Liver (tissue), 9 donors: ENCODE measurements around the gene LRMDA. TPM values are rescaled to one million over a fixed set of nuclear protein-coding genes. Genes with fewer than 3 reads are reported as not detected.

ENCODE experiments used
- DNase-seq: peaks from one replicate; pipeline ENCODE4 v3.0.0-alpha.2; 2017; ENCODE audit warnings: low spot score
- H3K27ac ChIP-seq, 2 donors: one replicate each; pipeline ENCODE4 v1.7.0; 2013; ENCODE audit warnings: inconsistent platforms in 2 of 2, low read length in 2 of 2, control low read depth in 1 of 2, low read depth in 1 of 2, mild to moderate bottlenecking in 1 of 2
- H3K27me3 ChIP-seq, 4 donors: one replicate each; pipeline versions ENCODE4 v1.6.1 to v1.7.0; 2013; ENCODE audit warnings: low read length in 3 of 4, inconsistent platforms in 1 of 4, mild to moderate bottlenecking in 1 of 4, moderate library complexity in 1 of 4; ENCODE audit not compliant: control insufficient read depth in 4 of 4, insufficient read depth in 4 of 4
- H3K36me3 ChIP-seq, 4 donors: one replicate each; pipeline versions ENCODE4 v1.6.1 to v1.7.0; 2013; ENCODE audit warnings: low read length in 3 of 4, mild to moderate bottlenecking in 3 of 4, low read depth in 1 of 4, moderate library complexity in 1 of 4; ENCODE audit not compliant: control insufficient read depth in 4 of 4, insufficient read depth in 3 of 4
- H3K4me1 ChIP-seq, 4 donors: one replicate each; pipeline versions ENCODE4 v1.6.1 to v1.7.0; 2013; ENCODE audit warnings: low read length in 3 of 4, mild to moderate bottlenecking in 3 of 4, moderate library complexity in 1 of 4; ENCODE audit not compliant: control insufficient read depth in 4 of 4, insufficient read depth in 4 of 4
- H3K4me3 ChIP-seq, 3 donors: one replicate each; pipeline versions ENCODE4 v1.6.1 to v1.7.0; 2013; ENCODE audit warnings: low read length in 3 of 3, control low read depth in 1 of 3, low read depth in 1 of 3, mild to moderate bottlenecking in 1 of 3
- H3K9ac ChIP-seq, 2 donors: one replicate each; pipeline ENCODE4 v1.7.0; 2013; ENCODE audit warnings: low read length in 2 of 2, mild to moderate bottlenecking in 2 of 2, moderate library complexity in 2 of 2, control low read depth in 1 of 2, low read depth in 1 of 2
- H3K9me3 ChIP-seq, 4 donors: one replicate each; pipeline versions ENCODE4 v1.6.1 to v1.7.0; 2013; ENCODE audit warnings: low read length in 3 of 4; ENCODE audit not compliant: control insufficient read depth in 4 of 4
- EGR1 ChIP-seq, 2 donors: IDR thresholded peaks; 2 replicates each; pipeline ENCODE4 v1.6.1; 2016 to 2018; ENCODE audit warnings: antibody characterized with exemption in 2 of 2, low read depth in 2 of 2
- FOXA1 ChIP-seq: IDR thresholded peaks from 2 replicates; pipeline ENCODE4 v1.6.1; 2016; ENCODE audit warnings: antibody characterized with exemption
- FOXA2 ChIP-seq: IDR thresholded peaks from 2 replicates; pipeline ENCODE4 v1.6.1; 2016; ENCODE audit warnings: antibody characterized with exemption
- GABPA ChIP-seq, 2 donors: IDR thresholded peaks in 1 of 2; conservative IDR thresholded peaks in 1 of 2; 2 replicates each; pipeline ENCODE4 v1.6.1; 2016; ENCODE audit warnings: antibody characterized with exemption in 2 of 2, mild to moderate bottlenecking in 1 of 2, moderate library complexity in 1 of 2
- HNF4A ChIP-seq, 2 donors: conservative IDR thresholded peaks; 2 replicates each; pipeline ENCODE4 v1.6.1; 2016; ENCODE audit warnings: antibody characterized with exemption in 2 of 2, mild to moderate bottlenecking in 2 of 2
- HNF4G ChIP-seq: IDR thresholded peaks from 2 replicates; pipeline ENCODE4 v1.6.1; 2016; ENCODE audit warnings: antibody characterized with exemption
- JUND ChIP-seq, 2 donors: IDR thresholded peaks; 2 replicates each; pipeline ENCODE4 v1.6.1; 2016; ENCODE audit warnings: antibody characterized with exemption in 2 of 2
- NR2F2 ChIP-seq: IDR thresholded peaks from 2 replicates; pipeline ENCODE4 v1.6.1; 2016; ENCODE audit warnings: antibody characterized with exemption
- RAD21 ChIP-seq, 2 donors: IDR thresholded peaks; 2 replicates each; pipeline ENCODE4 v1.6.1; 2016; ENCODE audit warnings: antibody characterized with exemption in 2 of 2, mild to moderate bottlenecking in 2 of 2
- RXRA ChIP-seq, 2 donors: IDR thresholded peaks; 2 replicates each; pipeline ENCODE4 v1.6.1; 2017 to 2018; ENCODE audit warnings: antibody characterized with exemption in 2 of 2, mild to moderate bottlenecking in 1 of 2
- SP1 ChIP-seq: IDR thresholded peaks from 2 replicates; pipeline ENCODE4 v1.6.1; 2018; ENCODE audit warnings: antibody characterized with exemption, mild to moderate bottlenecking
- YY1 ChIP-seq: IDR thresholded peaks from 2 replicates; pipeline ENCODE4 v1.6.1; 2016; ENCODE audit warnings: antibody characterized with exemption, mild to moderate bottlenecking
- WGBS: extraction: QIAGEN DNeasy Blood & Tissue Kit; methylation state at CpG from one replicate; pipeline ENCODE4 v1.1.7; 2013; 5-methylcytosine and 5-hydroxymethylcytosine counted together
- polyA plus RNA-seq, 2 donors: library from polyadenylated mRNA; stranded (reverse) in 1 of 2; unstranded in 1 of 2; fragments of 200-250 nt in 1 of 2; fragments of >200 nt in 1 of 2; fragmentation: Nextera tagmentation in 1 of 2; extraction: Ambion mirVana in 1 of 2; gene quantifications; one replicate each; pipeline versions ENCODE4 v1.2.1 to v1.2.3, GENCODE V29; 2013 to 2015
- total RNA-seq, 2 donors: library from RNA; depleted of rRNA; stranded (reverse); fragments of >200 nt; gene quantifications; one replicate each; pipeline ENCODE4 v1.2.3, GENCODE V29; 2014
- TF ChIP-seq, protein P1 (sequence below): IDR thresholded peaks from 2 replicates; pipeline ENCODE4 v1.6.1; 2016; ENCODE audit warnings: antibody characterized with exemption
- TF ChIP-seq, protein P2 (sequence below): fragments of 150-350 bp; IDR thresholded peaks from 2 replicates; pipeline ENCODE4 v1.5.1; 2017; ENCODE audit warnings: improper control_type of control experiment, low read depth, low read length; ENCODE audit not compliant: missing input control
- TF ChIP-seq, protein P3 (sequence below): IDR thresholded peaks from 2 replicates; pipeline ENCODE4 v1.6.1; 2016; ENCODE audit warnings: antibody characterized with exemption, mild to moderate bottlenecking
- TF ChIP-seq, protein P4 (sequence below): IDR thresholded peaks from 2 replicates; pipeline ENCODE4 v1.6.1; 2016; ENCODE audit warnings: antibody characterized with exemption
- TF ChIP-seq, protein P5 (sequence below): IDR thresholded peaks from 2 replicates; pipeline ENCODE4 v1.6.1; 2016; ENCODE audit warnings: antibody characterized with exemption
- donor health status: healthy.
- donor health status: healthy.
- donor health status: healthy.
- donor health status: healthy.
- donor health status: healthy.

The LRMDA gene
- total and polyA plus RNA-seq, 4 donors, result 7.9 to 15.8 (median 11.3) TPM

DNA sequence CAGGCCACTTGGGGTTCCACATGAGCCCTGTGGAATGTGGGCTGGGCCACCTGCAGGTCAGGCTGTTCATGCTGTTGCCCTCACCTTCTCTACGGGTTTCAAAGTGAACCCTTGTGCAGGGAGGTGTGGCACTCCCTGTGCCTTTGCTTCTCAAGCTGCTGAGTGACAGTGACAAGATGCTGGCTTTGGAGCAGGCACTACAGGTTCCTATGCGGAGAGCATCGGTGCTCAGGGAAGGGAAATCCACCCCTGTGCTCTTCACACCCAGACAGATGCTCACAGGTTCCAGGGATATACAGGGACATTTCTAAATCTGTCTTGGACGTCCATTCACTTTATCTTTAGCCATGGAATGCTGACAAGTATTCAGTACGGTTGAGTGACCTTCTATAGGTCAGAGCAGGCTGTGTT, 1005.0 kb downstream of the LRMDA start:
- H3K9ac ChIP-seq, result no peak overlapping the region

GRCh38 chr10:76436981-76437380, 1005.6 kb downstream of the LRMDA start:
- H3K36me3 ChIP-seq, result no peaks in the 10 kb centered on the region
- 93% methylated on average over 1 of the region's 1 CpG for WGBS
- no peak for DNase-seq
- H3K4me1 ChIP-seq, result no peaks in the 10 kb centered on the region
- no peak overlapping the region for H3K27ac ChIP-seq
- H3K9me3 ChIP-seq, result no peaks in the 10 kb centered on the region
- H3K27me3 ChIP-seq, result no peaks in the 10 kb centered on the region
- no peak overlapping the region for H3K9ac ChIP-seq
- H3K4me3 ChIP-seq, result no peak overlapping the region
- no peak for TF ChIP-seq NR2F2
- TF ChIP-seq, protein P1, sequence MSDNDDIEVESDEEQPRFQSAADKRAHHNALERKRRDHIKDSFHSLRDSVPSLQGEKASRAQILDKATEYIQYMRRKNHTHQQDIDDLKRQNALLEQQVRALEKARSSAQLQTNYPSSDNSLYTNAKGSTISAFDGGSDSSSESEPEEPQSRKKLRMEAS, result no peak
- TF ChIP-seq, protein P2, sequence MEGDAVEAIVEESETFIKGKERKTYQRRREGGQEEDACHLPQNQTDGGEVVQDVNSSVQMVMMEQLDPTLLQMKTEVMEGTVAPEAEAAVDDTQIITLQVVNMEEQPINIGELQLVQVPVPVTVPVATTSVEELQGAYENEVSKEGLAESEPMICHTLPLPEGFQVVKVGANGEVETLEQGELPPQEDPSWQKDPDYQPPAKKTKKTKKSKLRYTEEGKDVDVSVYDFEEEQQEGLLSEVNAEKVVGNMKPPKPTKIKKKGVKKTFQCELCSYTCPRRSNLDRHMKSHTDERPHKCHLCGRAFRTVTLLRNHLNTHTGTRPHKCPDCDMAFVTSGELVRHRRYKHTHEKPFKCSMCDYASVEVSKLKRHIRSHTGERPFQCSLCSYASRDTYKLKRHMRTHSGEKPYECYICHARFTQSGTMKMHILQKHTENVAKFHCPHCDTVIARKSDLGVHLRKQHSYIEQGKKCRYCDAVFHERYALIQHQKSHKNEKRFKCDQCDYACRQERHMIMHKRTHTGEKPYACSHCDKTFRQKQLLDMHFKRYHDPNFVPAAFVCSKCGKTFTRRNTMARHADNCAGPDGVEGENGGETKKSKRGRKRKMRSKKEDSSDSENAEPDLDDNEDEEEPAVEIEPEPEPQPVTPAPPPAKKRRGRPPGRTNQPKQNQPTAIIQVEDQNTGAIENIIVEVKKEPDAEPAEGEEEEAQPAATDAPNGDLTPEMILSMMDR, result no peak
- TF ChIP-seq GABPA (IDR thresholded peaks at IDR 0.05 in 1 of 2, conservative IDR thresholded peaks at IDR 0.05 in 1 of 2), result no peak

More for the DNA sequence above, 1005.0 kb downstream of the LRMDA start:
- Histone ChIP-seq H3K27me3 (no peaks in the 10 kb centered on the region), H3K4me3 (no peak overlapping the region), H3K4me1 (no peaks in the 10 kb centered on the region), H3K36me3 (no peaks in the 10 kb centered on the region), H3K9me3 (no peaks in the 10 kb centered on the region), H3K27ac (no peak overlapping the region)
- TF ChIP-seq HNF4G, result no peak
- no peak for TF ChIP-seq YY1
- TF ChIP-seq RXRA (IDR thresholded peaks at IDR 0.05), result no peak
- no peak for TF ChIP-seq FOXA1
- no peak for TF ChIP-seq FOXA2
- TF ChIP-seq JUND (IDR thresholded peaks at IDR 0.05), result no peak
- DNase-seq, result no peak
- 87% methylated on average over 5 of the region's 5 CpGs for WGBS

DNA sequence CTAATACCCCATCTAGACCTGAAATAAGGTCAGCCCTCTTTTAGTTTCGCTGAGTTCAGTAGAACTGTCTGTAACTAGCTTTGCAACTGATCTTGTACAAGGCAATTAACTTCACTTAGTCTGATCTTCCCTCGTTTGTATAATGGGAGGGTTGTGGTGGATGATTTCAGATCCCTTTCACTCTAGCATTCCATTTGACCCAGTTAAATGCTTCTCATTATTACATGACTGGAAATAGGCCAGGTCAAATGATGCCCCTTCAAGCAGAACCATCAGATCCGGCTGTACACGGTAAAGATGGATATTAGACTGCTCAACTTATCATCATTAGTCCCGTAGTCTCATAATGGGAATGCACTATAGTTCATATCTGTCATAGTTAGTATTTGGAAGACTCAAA, 1009.0 kb downstream of the LRMDA start:
- Histone ChIP-seq H3K27ac (no peak overlapping the region), H3K9ac (no peak overlapping the region), H3K9me3 (no peaks in the 10 kb centered on the region), H3K36me3 (peaks cover 0 to 2% (median 0%) of the 10 kb centered on the region in 4 donors), H3K4me3 (no peak overlapping the region), H3K27me3 (no peaks in the 10 kb centered on the region), H3K4me1 (no peaks in the 10 kb centered on the region)
- TF ChIP-seq, protein P3, sequence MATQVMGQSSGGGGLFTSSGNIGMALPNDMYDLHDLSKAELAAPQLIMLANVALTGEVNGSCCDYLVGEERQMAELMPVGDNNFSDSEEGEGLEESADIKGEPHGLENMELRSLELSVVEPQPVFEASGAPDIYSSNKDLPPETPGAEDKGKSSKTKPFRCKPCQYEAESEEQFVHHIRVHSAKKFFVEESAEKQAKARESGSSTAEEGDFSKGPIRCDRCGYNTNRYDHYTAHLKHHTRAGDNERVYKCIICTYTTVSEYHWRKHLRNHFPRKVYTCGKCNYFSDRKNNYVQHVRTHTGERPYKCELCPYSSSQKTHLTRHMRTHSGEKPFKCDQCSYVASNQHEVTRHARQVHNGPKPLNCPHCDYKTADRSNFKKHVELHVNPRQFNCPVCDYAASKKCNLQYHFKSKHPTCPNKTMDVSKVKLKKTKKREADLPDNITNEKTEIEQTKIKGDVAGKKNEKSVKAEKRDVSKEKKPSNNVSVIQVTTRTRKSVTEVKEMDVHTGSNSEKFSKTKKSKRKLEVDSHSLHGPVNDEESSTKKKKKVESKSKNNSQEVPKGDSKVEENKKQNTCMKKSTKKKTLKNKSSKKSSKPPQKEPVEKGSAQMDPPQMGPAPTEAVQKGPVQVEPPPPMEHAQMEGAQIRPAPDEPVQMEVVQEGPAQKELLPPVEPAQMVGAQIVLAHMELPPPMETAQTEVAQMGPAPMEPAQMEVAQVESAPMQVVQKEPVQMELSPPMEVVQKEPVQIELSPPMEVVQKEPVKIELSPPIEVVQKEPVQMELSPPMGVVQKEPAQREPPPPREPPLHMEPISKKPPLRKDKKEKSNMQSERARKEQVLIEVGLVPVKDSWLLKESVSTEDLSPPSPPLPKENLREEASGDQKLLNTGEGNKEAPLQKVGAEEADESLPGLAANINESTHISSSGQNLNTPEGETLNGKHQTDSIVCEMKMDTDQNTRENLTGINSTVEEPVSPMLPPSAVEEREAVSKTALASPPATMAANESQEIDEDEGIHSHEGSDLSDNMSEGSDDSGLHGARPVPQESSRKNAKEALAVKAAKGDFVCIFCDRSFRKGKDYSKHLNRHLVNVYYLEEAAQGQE, result no peak
- TF ChIP-seq, protein P4, sequence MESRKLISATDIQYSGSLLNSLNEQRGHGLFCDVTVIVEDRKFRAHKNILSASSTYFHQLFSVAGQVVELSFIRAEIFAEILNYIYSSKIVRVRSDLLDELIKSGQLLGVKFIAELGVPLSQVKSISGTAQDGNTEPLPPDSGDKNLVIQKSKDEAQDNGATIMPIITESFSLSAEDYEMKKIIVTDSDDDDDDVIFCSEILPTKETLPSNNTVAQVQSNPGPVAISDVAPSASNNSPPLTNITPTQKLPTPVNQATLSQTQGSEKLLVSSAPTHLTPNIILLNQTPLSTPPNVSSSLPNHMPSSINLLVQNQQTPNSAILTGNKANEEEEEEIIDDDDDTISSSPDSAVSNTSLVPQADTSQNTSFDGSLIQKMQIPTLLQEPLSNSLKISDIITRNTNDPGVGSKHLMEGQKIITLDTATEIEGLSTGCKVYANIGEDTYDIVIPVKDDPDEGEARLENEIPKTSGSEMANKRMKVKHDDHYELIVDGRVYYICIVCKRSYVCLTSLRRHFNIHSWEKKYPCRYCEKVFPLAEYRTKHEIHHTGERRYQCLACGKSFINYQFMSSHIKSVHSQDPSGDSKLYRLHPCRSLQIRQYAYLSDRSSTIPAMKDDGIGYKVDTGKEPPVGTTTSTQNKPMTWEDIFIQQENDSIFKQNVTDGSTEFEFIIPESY, result no peak
- no peak for TF ChIP-seq FOXA1
- TF ChIP-seq HNF4G, result no peak
- TF ChIP-seq JUND (IDR thresholded peaks at IDR 0.05), result no peak
- TF ChIP-seq RAD21 (IDR thresholded peaks at IDR 0.05), result no peak
- TF ChIP-seq, protein P1, result no peak
- no peak for TF ChIP-seq RXRA (IDR thresholded peaks at IDR 0.05)
- no peak for TF ChIP-seq YY1
- TF ChIP-seq EGR1 (IDR thresholded peaks at IDR 0.05; ENCODE audit: low read depth in 2 of 2), result no peak
- TF ChIP-seq SP1, result no peak
- TF ChIP-seq GABPA (IDR thresholded peaks at IDR 0.05 in 1 of 2, conservative IDR thresholded peaks at IDR 0.05 in 1 of 2), result no peak
- no peak for TF ChIP-seq HNF4A (conservative IDR thresholded peaks at IDR 0.05)
- TF ChIP-seq, protein P5, sequence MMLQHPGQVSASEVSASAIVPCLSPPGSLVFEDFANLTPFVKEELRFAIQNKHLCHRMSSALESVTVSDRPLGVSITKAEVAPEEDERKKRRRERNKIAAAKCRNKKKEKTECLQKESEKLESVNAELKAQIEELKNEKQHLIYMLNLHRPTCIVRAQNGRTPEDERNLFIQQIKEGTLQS, result no peak
- TF ChIP-seq, protein P2, result no peak
- no peak for DNase-seq
- 93% methylated on average over 5 of the region's 5 CpGs for WGBS
